Ovary (tissue), 10 donors: Measurements from ENCODE around the gene PSMB8. TPM values are rescaled to one million over a fixed set of nuclear protein-coding genes. Genes with fewer than 3 reads are reported as not detected.

Experiments
- DNase-seq, 5 donors: peaks; one replicate each; pipeline ENCODE4 v3.0.0-alpha.2; 2019 to 2020
- H3K27ac ChIP-seq, 2 donors: fragments of 200-600 bp; one replicate each; pipeline versions ENCODE4 v1.5.1 to v1.8.0; 2019 to 2022
- H3K27me3 ChIP-seq: fragments of 200-600 bp; one replicate; pipeline ENCODE4 v1.8.0; 2022
- H3K36me3 ChIP-seq: fragments of 200-600 bp; sonication (generic); one replicate; pipeline ENCODE4 v1.5.1; 2019
- H3K4me1 ChIP-seq: one replicate; pipeline ENCODE4 v1.8.1; 2013; ENCODE audit warnings: mild to moderate bottlenecking, moderate library complexity; ENCODE audit not compliant: insufficient read depth
- H3K4me3 ChIP-seq: fragments of 200-600 bp; sonication (generic); one replicate; pipeline ENCODE4 v1.5.1; 2017
- H3K9me3 ChIP-seq, 2 donors: fragments of 200-600 bp in 1 of 2; sonication (generic) in 1 of 2; one replicate each; pipeline versions ENCODE4 v1.5.1 to v1.8.1; 2013 to 2019; ENCODE audit warnings: mild to moderate bottlenecking in 1 of 2, moderate library complexity in 1 of 2
- CTCF ChIP-seq, 3 donors: fragments of 450-650 bp in 2 of 3; fragments of 200-600 bp in 1 of 3; IDR thresholded peaks; one replicate each; pipeline versions ENCODE4 v1.5.1 to v1.8.0; 2016 to 2022; ENCODE audit warnings: antibody characterized with exemption in 3 of 3, mild to moderate bottlenecking in 1 of 3
- EP300 ChIP-seq: sonication (generic); formaldehyde crosslinking; IDR thresholded peaks from one replicate; pipeline ENCODE4 v1.6.1; 2017; ENCODE audit warnings: antibody characterized with exemption
- POLR2A ChIP-seq: fragments of 450-650 bp; IDR thresholded peaks from one replicate; pipeline ENCODE4 v1.6.1; 2017; ENCODE audit warnings: antibody characterized with exemption, mild to moderate bottlenecking, moderate library complexity
- WGBS, 3 donors: extraction: QIAGEN DNeasy Blood & Tissue Kit in 1 of 3; methylation state at CpG; one replicate each; pipeline versions ENCODE4 v1.1.5 to v1.1.7; 2013 to 2017; 5-methylcytosine and 5-hydroxymethylcytosine counted together
- intact Hi-C, 4 donors: fragments of 100-400 bp; cut with DNase I; formaldehyde crosslinking; loops; one replicate each; pipeline versions ENCODE4 v1.11.0 to v1.15.1; 2022 to 2023
- long read RNA-seq, 3 donors: library from polyadenylated mRNA in 2 of 3; unstranded in 2 of 3; transcript quantifications; one replicate each; pipeline ENCODE4 v2.0.0 and lab custom pipeline, GENCODE V29; 2021 to 2026
- polyA plus RNA-seq, 2 donors: library from polyadenylated mRNA; stranded (reverse); fragments of 200-250 nt in 1 of 2; fragments of 350-450 nt in 1 of 2; fragmentation: Illumina TruSeq in 1 of 2; extraction: RNeasy Lipid Tissue Mini Kit (QIAGEN cat#74804) in 1 of 2; gene quantifications; one replicate each; pipeline ENCODE4 v1.2.3, GENCODE V29; 2013 to 2014
- total RNA-seq, 7 donors: library from RNA; depleted of rRNA in 2 of 7; stranded (reverse); fragments of >200 nt in 2 of 7; fragmentation: NEBNext Ultra II Directional in 3 of 7; extraction: Animal tissue kit (Norgen Biotek cat#: 25700) in 3 of 7; gene quantifications; one replicate each; pipeline versions ENCODE4 v1.1.0 to v1.2.4, GENCODE V29; 2016 to 2023
- donor health status: DM: no; HTN: no; CAD: no; lungs with moderate emphysema.
- donor health status: DM: no; HTN: no; CAD: no.
- donor health status: Bipolar disorder and iron deficiency.
- donor health status: DM: yes; HTN: yes; CAD: no.
- donor health status: DM: no; HTN: no; CAD: no.
- donor health status: DM: yes; HTN: yes; CAD: no.

PSMB8 gene
- total RNA-seq, result 10 to 100 TPM; 28.9 to 44.8 (median 36.0) TPM
- polyA plus RNA-seq, result 100 to 1,000 TPM in 1 of 2 donors, 10 to 100 TPM in 1; 62.2 to 103 TPM
- long read RNA-seq, donor 1, transcript PSMB8-201 (6 exons, 1,351 nt), result minor isoform, 12 of 129 reads
- long read RNA-seq, donor 1, transcript PSMB8-202 (6 exons, 1,124 nt), result major isoform, 98 of 129 reads
- long read RNA-seq, donor 1, partial matches to known transcripts, result 4 of 129 reads
- long read RNA-seq, donor 1, other reads (novel, unspliced or antisense), result 12 of 129 reads
- long read RNA-seq, donor 2, transcript PSMB8-201 (6 exons, 1,351 nt), result minor isoform, 5 of 18 reads
- long read RNA-seq, donor 2, transcript PSMB8-202 (6 exons, 1,124 nt), result major isoform, 12 of 18 reads
- long read RNA-seq, donor 2, partial matches to known transcripts, result 0 of 18 reads
- long read RNA-seq, donor 2, other reads (novel, unspliced or antisense), result 0 of 18 reads
- long read RNA-seq, donor 3, transcript PSMB8-201 (6 exons, 1,351 nt), result minor isoform, 8 of 130 reads
- long read RNA-seq, donor 3, transcript PSMB8-202 (6 exons, 1,124 nt), result major isoform, 44 of 130 reads
- long read RNA-seq, donor 3, partial matches to known transcripts, result 1 of 130 reads
- long read RNA-seq, donor 3, other reads (novel, unspliced or antisense), result 75 of 130 reads

- Histone ChIP-seq H3K9me3 (no peaks in the 10 kb centered on the region), H3K27me3 (no peaks in the 10 kb centered on the region), H3K4me3 (peak within 1 kb of the TSS; percentile 73), H3K36me3 (no peaks in the 10 kb centered on the region), H3K27ac (peak within 1 kb of the TSS; percentile 91 to 92), H3K4me1 (peaks cover 5% of the 10 kb centered on the region)
- peak; percentile 19 to 39 (median 39) for TF ChIP-seq CTCF (IDR thresholded peaks at IDR 0.05)
- no peak for TF ChIP-seq EP300
- peak; percentile 91 for TF ChIP-seq POLR2A
- intact Hi-C loops, result no loop called here
- WGBS, 3 donors, result 0 to 1% (median 0%) methylated on average over 40 of the region's 40 CpGs
- DNase-seq, result peak; percentile 94 to 98 (median 96)
Measured at GRCh38 chr6:32843979-32844838, at the start of gene PSMB8. Gene PSMB8 (minus strand): TSS chr6:32844047. CDS start chr6:32843996, 51 bp downstream.

- Histone ChIP-seq H3K36me3 (no peaks in the 10 kb centered on the region), H3K4me3 (no peak overlapping the region), H3K27ac (no peak overlapping the region), H3K4me1 (peaks cover 14% of the 10 kb centered on the region), H3K9me3 (no peaks in the 10 kb centered on the region), H3K27me3 (no peaks in the 10 kb centered on the region)
- TF ChIP-seq CTCF (IDR thresholded peaks at IDR 0.05) (no peak), EP300 (no peak), POLR2A (no peak)
- 53 to 69% (median 54%) methylated on average over 1 of the region's 1 CpG for WGBS, 3 donors
- DNase-seq, result no peak
- intact Hi-C loops, result loop anchor here in 1 of 4 donors (5.0 kb wide), 1 partner anchor 91 kb away; no protein-coding TSS in a partner anchor
Measured at GRCh38 chr6:32890831-32891230, 47.0 kb upstream of the PSMB8 start.

GRCh38 chr6:32889533-32889932 is 45.7 kb upstream of the PSMB8 start:
- Histone ChIP-seq H3K4me3 (no peak overlapping the region), H3K27me3 (no peaks in the 10 kb centered on the region), H3K9me3 (no peaks in the 10 kb centered on the region), H3K36me3 (no peaks in the 10 kb centered on the region), H3K4me1 (peaks cover 9% of the 10 kb centered on the region), H3K27ac (no peak overlapping the region)
- intact Hi-C loops, result loop anchor here (5.0 to 10.0 kb wide), 3 partner anchors 43 to 93 kb away; no protein-coding TSS in a partner anchor
- DNase-seq, result no peak
- TF ChIP-seq EP300 (no peak), CTCF (IDR thresholded peaks at IDR 0.05) (no peak)
- 31 to 80% (median 52%) methylated on average over 1 of the region's 1 CpG for WGBS, 3 donors

GRCh38 chr6:32888576-32888975 is 44.7 kb upstream of the PSMB8 start:
- intact Hi-C loops, result loop anchor here (5.0 to 10.0 kb wide), 3 partner anchors 44 to 94 kb away; no protein-coding TSS in a partner anchor
- no peaks in the 10 kb centered on the region for H3K27me3 ChIP-seq
- no peak for DNase-seq
- H3K27ac ChIP-seq, result no peak overlapping the region
- TF ChIP-seq EP300, result no peak
- no peak for TF ChIP-seq POLR2A
- TF ChIP-seq CTCF (IDR thresholded peaks at IDR 0.05), result no peak
- H3K36me3 ChIP-seq, result no peaks in the 10 kb centered on the region
- H3K9me3 ChIP-seq, result no peaks in the 10 kb centered on the region
- peaks cover 9% of the 10 kb centered on the region for H3K4me1 ChIP-seq
- no peak overlapping the region for H3K4me3 ChIP-seq
- 69 to 91% (median 81%) methylated on average over 2 of the region's 2 CpGs for WGBS, 3 donors
